Stimulated activated CD8-positive, alpha-beta memory T cell treated with anti-CD3 and anti-CD28 coated beads, Interleukin-12 subunit alpha, Interleukin-12 subunit beta, amount 100 ng/mL, for 24 hours (primary cell): ENCODE measurements around the gene STKLD1.
"Not testable (repeated sequence)": the region's sequence is repeated elsewhere in the genome, so short reads cannot be mapped to it uniquely, and the experiment has no call there.

Experiments
- DNase-seq: peaks from one replicate; pipeline ENCODE4 v3.0.0-alpha.2; 2020; ENCODE audit errors: extremely low read depth

STKLD1 gene

GRCh38 chr9:133443248-133443647, 67.1 kb downstream of the STKLD1 start:
- no peak for DNase-seq

- no peak for DNase-seq
Observed at GRCh38 chr9:133443982-133444381, 67.8 kb downstream of the STKLD1 start.

- no peak for DNase-seq
Observed at GRCh38 chr9:133445293-133445969, 69.3 kb downstream of the STKLD1 start.

GRCh38 chr9:133448487-133448972, 72.4 kb downstream of the STKLD1 start:
- DNase-seq, result no peak

DNA sequence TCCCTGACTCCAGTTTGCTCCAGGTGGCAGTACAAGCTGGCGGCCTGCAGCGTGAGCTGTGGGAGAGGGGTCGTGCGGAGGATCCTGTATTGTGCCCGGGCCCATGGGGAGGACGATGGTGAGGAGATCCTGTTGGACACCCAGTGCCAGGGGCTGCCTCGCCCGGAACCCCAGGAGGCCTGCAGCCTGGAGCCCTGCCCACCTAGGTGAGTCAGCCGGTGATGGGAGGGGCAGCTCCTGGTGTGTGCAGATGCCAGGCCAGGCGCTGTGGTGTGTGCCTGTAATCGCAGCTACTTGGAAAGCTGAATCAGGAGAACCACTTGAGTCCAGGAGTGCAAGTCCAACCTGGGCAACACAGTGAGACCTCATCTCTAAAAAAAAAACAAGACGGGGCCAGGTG, 73.6 kb downstream of the STKLD1 start:
- DNase-seq, result no peak

DNA sequence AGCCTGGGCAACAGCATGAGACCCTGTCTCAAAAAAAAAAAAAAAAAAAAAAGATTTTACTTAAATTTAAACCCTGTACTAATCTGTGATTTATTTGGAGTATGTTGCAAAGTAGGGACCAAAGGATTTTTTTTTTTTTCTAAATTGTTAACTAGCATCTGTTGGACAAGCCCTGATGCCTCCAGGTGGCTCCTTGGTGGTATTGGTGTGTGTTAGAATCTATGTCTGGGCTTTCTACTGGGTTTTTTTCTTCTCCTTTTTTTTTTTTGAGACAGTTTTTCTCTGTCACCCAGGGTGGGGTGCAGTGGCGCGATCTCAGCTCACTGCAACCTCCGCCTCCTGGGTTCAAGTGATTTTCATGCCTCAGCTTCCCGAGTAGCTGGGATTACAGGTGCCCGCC, 75.7 kb downstream of the STKLD1 start:
- DNase-seq, result not testable (repeated sequence)

DNA sequence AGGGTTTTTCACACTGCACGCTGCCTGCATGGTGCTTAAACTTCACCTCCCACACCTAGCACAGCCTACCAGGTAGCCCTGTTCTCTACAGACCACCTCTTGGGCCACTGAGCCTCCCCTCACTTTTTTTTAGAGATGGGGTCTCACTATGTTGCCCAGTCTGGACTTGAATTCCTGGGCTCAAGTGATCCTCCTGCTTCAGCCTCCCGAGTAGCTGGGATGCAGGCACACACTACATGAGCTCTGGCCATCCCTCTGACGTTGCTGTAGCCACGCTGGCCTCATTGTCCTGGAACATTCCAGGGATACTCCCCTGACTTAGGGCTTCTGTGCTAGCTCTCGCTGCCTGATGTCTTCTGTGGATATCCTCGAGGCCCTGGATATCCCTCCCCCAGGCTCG, 76.4 kb downstream of the STKLD1 start:
- DNase-seq, result no peak

GRCh38 chr9:133453651-133454050, 77.5 kb downstream of the STKLD1 start:
- no peak for DNase-seq

DNA sequence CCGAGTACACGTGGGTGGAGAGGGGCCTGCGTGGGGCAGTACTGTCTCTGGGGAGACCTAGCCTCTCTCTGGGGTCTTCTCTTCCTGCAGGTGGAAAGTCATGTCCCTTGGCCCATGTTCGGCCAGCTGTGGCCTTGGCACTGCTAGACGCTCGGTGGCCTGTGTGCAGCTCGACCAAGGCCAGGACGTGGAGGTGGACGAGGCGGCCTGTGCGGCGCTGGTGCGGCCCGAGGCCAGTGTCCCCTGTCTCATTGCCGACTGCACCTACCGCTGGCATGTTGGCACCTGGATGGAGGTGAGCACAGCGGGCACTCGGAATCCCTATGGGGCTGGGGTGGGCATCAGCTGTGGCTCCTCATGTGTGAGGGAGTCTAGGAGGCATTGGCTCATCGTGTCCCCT, 78.2 kb downstream of the STKLD1 start:
- no peak for DNase-seq

DNA sequence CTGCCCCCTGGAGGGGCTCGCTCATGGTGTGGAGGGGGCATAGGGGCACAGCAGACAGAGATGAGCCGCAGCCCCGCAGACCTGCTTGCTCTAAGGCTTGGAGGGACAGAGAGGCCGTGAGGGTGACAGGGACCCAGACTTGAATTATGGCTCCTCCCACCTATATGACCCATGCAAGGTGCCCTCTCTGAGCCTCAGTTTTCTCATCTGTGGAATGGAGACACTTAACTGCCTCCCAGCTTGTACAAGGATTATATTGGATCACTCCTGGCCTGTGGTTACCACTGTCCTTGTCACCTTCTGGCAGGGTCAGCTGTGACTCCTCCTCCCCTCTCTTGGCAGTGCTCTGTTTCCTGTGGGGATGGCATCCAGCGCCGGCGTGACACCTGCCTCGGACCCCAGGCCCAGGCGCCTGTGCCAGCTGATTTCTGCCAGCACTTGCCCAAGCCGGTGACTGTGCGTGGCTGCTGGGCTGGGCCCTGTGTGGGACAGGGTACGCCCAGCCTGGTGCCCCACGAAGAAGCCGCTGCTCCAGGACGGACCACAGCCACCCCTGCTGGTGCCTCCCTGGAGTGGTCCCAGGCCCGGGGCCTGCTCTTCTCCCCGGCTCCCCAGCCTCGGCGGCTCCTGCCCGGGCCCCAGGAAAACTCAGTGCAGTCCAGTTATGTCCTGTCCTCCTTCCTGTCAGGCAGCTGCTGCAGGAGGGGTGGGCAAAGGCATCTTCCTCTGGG, 78.9 kb downstream of the STKLD1 start:
- DNase-seq, result no peak
